GM12873 (cell line): Measurements from ENCODE around the gene LRP4.

ENCODE experiments used
- CTCF ChIP-seq: IDR thresholded peaks from 2 replicates; pipeline ENCODE4 v1.5.1; 2012; ENCODE audit warnings: low read depth, mild to moderate bottlenecking, moderate library complexity, low read length, control low read depth; ENCODE audit not compliant: insufficient read depth; ENCODE audit errors: missing control alignments

LRP4 gene

DNA sequence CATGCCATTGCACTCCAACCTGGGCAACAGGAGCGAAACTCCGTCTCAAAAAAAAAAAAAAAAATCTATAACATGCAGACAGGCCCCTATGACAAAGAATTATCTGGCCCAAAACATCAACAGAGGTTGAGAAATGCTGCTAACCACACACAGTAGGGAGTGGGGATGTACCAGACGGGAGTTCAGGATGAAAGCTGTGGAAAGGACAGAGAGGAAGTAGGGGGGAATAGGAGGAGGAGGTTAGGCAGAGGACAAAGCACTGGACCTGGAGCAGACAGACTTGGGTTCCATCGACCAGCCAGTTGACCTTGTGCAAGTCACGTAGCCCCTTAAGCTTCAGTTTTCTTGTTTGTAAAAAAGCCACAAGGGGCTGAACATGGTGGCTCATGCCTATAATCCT, 12.5 kb downstream of the LRP4 start:
- TF ChIP-seq CTCF: no peak

- no peak for TF ChIP-seq CTCF
Measured at GRCh38 chr11:46903846-46904245, 14.5 kb downstream of the LRP4 start.

- TF ChIP-seq CTCF: no peak
Measured at GRCh38 chr11:46902694-46903093, 15.7 kb downstream of the LRP4 start.

GRCh38 chr11:46901156-46901555, 17.2 kb downstream of the LRP4 start:
- no peak for TF ChIP-seq CTCF

- TF ChIP-seq CTCF: no peak
Measured at GRCh38 chr11:46900091-46900746, 18.1 kb downstream of the LRP4 start.

DNA sequence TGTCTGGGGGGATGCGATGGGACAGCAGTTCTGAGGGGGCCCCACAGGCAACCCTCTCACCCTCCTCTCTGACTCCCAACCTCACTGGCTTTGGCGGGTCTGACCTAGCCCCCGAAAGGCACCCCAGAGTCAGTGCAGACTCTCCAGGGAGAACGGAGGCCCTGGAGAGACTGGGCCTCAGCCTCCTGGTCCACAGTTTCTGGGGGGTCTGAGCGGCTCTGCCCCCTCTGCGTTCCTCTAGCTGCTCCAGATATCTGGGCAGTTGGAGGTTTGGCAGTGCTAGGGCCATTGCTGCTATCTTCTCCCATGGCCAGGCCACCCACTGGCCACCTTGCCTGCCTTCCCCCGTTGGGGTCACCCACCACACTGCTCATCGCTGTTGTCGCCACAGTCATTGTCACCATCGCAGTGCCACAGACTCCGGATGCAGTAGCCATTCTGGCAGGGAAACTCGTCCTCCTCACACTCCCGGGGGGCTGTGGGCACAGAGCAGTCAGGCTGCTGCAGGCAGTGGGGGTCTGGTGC, 18.8 kb downstream of the LRP4 start:
- TF ChIP-seq CTCF: no peak

DNA sequence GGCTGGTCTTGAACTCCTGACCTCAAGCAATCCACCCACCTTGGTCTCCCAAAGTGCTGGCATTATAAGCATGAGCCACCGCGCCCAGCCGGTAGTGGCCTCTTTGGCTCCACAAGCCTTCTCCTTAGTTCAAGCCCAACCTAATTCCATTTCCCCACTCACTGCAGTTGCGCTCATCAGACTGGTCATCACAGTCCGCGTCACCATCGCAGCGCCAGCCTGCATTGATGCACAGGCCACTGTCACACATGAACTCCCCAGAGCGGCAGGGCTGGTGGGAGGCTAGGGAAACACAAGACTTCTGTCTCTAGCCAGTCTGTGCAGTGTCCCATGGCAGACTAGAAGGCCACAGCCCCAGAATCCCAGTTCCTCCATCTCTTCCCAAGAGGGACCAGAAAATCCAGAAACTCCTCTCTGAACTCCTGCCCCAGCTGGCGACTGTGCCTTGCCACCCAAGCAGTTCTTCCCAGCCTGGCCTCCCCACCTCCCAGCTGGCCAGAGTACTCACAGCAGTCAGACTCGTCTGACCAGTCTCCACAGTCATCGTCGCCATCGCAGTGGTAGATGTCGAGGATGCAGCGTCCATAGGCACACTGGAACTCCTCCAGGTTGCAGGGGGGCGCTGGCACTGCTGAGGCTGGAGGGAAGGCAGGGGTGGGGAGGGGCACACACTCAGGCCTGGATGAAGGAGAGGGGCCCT, 19.8 kb downstream of the LRP4 start:
- TF ChIP-seq CTCF: no peak
